Body of pancreas (tissue), 4 donors: ENCODE results near the gene ACTA1. TPM values are rescaled to one million over a fixed set of nuclear protein-coding genes. Genes with fewer than 3 reads are reported as not detected.

Source experiments
- ATAC-seq: fragments of 150-250 bp; one replicate; pipeline ENCODE4 v1.9.1; 2016
- DNase-seq, 4 donors: peaks; one replicate each; pipeline ENCODE4 v3.0.0-alpha.2; 2019
- H3K27ac ChIP-seq, 4 donors: fragments of 200-600 bp; sonication (generic); 1 replicate in 3 of 4; 2 replicates in 1 of 4; pipeline versions ENCODE4 v1.5.1 to v1.6.1; 2016 to 2019; ENCODE audit warnings: mild to moderate bottlenecking in 1 of 4, mixed read lengths in 1 of 4, moderate library complexity in 1 of 4
- H3K27me3 ChIP-seq, 2 donors: fragments of 200-600 bp; sonication (generic); one replicate each; pipeline ENCODE4 v1.6.0; 2016; ENCODE audit warnings: mild to moderate bottlenecking in 1 of 2
- H3K36me3 ChIP-seq, 2 donors: fragments of 200-600 bp; sonication (generic); replicated peaks in 1 of 2; 2 replicates each; pipeline ENCODE4 v1.5.1; 2016; ENCODE audit warnings: low read depth in 2 of 2; ENCODE audit not compliant: insufficient read depth in 1 of 2
- H3K4me1 ChIP-seq: fragments of 200-600 bp; sonication (generic); one replicate; pipeline ENCODE4 v1.6.0; 2016
- H3K4me3 ChIP-seq, 2 donors: fragments of 200-600 bp; sonication (generic); 1 replicate in 1 of 2; 2 replicates in 1 of 2; pipeline ENCODE4 v1.5.1; 2016 to 2019
- H3K9me3 ChIP-seq, 3 donors: fragments of 200-600 bp; sonication (generic); 1 replicate in 2 of 3; 2 replicates in 1 of 3; pipeline ENCODE4 v1.5.1; 2016
- POLR2A ChIP-seq, 3 donors: fragments of 450-650 bp; IDR thresholded peaks; one replicate each; pipeline ENCODE4 v1.6.1; 2016; ENCODE audit warnings: antibody characterized with exemption in 3 of 3, mild to moderate bottlenecking in 2 of 3
- WGBS, 2 donors: methylation state at CpG; one replicate each; pipeline ENCODE4 v1.1.5; 2017; 5-methylcytosine and 5-hydroxymethylcytosine counted together
- intact Hi-C: fragments of 100-400 bp; cut with DNase I; formaldehyde crosslinking; loops from one replicate; pipeline ENCODE4 v1.15.1; 2023
- total RNA-seq, 2 donors: library from RNA; depleted of rRNA; stranded (reverse); fragments of >200 nt; gene quantifications; one replicate each; pipeline ENCODE4 v1.1.0, GENCODE V29; 2016
- TF ChIP-seq, protein P1 (sequence below), 7 experiments: fragments of 450-650 bp in 4 of 7; fragments of 200-600 bp in 3 of 7; sonication (generic) in 3 of 7; IDR thresholded peaks; one replicate each; pipeline ENCODE4 v1.5.1; 2016 to 2019; ENCODE audit warnings: antibody characterized with exemption in 7 of 7

ACTA1 gene
- total RNA-seq, 2 donors from 2014 or later = 7.6 TPM; not detected in 1

DNA sequence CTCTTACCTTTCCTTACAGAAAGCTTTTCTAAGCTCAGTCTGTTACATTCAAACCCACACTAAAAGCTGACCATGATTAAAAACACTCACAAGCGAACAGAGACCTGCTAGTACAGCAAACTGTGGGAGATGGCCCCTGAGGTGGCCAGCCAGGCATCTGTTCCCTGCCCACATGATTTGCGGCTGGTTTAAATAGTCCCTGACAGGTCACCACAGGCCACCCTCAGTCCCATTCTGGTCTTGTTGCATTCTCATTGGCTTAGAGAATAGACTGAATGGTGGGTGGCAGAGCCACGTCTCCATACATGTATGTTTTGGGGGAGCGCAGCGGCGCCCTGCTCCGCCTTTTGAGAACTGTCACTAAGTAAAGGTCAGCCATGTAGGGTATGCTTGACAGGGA, 2.3 kb upstream of the ACTA1 start:
- Histone ChIP-seq H3K36me3 (peaks cover 0 to 10% of the 10 kb centered on the region in 2 donors), H3K27ac (no peak overlapping the region), H3K4me3 (no peak overlapping the region), H3K27me3 (peaks cover 5 to 29% of the 10 kb centered on the region in 2 donors), H3K4me1 (peaks cover 15% of the 10 kb centered on the region), H3K9me3 (no peaks in the 10 kb centered on the region)
- no peak for TF ChIP-seq POLR2A (IDR thresholded peaks at IDR 0.05)
- TF ChIP-seq, protein P1, sequence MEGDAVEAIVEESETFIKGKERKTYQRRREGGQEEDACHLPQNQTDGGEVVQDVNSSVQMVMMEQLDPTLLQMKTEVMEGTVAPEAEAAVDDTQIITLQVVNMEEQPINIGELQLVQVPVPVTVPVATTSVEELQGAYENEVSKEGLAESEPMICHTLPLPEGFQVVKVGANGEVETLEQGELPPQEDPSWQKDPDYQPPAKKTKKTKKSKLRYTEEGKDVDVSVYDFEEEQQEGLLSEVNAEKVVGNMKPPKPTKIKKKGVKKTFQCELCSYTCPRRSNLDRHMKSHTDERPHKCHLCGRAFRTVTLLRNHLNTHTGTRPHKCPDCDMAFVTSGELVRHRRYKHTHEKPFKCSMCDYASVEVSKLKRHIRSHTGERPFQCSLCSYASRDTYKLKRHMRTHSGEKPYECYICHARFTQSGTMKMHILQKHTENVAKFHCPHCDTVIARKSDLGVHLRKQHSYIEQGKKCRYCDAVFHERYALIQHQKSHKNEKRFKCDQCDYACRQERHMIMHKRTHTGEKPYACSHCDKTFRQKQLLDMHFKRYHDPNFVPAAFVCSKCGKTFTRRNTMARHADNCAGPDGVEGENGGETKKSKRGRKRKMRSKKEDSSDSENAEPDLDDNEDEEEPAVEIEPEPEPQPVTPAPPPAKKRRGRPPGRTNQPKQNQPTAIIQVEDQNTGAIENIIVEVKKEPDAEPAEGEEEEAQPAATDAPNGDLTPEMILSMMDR (IDR thresholded peaks at IDR 0.05) = no peak
- intact Hi-C loops = no loop called here
- ATAC-seq (no peak), DNase-seq (no peak)
- 66 to 67% methylated on average over 7 of the region's 7 CpGs for WGBS, 2 donors

DNA sequence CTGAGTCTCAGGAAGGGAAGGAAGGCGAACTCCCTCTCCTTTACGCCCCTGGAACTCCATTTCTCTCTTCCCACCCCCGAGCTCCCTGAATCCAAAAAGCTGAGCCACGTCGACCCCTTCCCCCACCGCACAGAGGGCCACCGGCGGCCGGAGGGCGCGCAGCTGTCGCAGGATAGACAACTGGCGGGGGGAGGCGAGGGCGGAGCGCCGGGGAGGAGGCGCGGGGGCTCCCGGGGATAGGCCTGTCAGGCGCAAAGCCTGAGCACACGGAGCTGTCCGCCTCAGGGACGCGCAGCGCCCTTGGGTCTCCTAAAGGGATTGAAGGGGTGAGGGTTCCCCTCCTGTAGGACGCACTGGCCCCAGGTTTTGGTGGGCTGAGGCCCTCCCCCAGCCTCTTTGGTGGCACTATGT, 752 bp upstream of the ACTA1 start:
- Histone ChIP-seq H3K9me3 (no peaks in the 10 kb centered on the region), H3K4me1 (peaks cover 21% of the 10 kb centered on the region), H3K4me3 (no peak overlapping the region), H3K36me3 (no peaks in the 10 kb centered on the region), H3K27me3 (peaks cover 6 to 42% of the 10 kb centered on the region in 2 donors), H3K27ac (no peak overlapping the region)
- no peak for TF ChIP-seq POLR2A (IDR thresholded peaks at IDR 0.05)
- TF ChIP-seq, protein P1 (IDR thresholded peaks at IDR 0.05) = no peak
- ATAC-seq = no peak
- WGBS, 2 donors = 1 to 7% methylated on average over 5 to 24 of the region's 27 CpGs
- no peak for DNase-seq
- intact Hi-C loops = no loop called here

DNA sequence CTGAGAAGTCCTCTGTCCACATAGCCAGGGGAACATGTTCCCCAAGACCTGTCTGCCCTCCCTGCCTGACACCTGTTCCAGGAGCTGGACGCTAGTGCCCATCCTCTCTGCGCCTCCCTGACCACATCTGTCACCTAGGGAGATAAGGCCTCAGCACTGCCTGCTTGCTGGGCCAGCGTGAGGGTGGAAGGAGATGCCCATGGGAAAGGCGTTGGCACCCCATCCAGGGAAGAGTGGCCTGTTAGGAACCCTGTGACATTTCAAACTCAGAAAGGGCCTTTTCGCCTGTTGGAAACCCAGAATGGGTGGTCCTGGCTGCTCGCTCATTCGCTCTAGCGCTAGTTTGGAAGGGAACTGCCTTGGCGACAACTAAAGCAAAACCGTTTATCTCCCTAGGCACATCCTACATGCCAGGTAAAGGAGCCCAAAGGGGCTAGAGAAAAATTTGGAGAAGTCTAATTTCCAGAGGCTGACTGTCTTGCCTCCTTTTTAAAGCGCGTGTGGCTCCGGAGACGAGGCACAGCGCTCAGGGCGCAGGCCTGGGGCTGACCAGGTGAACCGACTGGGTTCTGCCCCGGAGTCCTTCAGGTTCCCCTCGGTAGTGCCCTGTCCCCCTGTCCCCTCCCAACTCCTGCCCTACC, 410 bp downstream of the ACTA1 start:
- H3K9me3 ChIP-seq = no peaks in the 10 kb centered on the region
- peaks cover 6 to 46% of the 10 kb centered on the region in 2 donors for H3K27me3 ChIP-seq
- no peaks in the 10 kb centered on the region for H3K36me3 ChIP-seq
- no peak for TF ChIP-seq POLR2A (IDR thresholded peaks at IDR 0.05)
- TF ChIP-seq, protein P1 (IDR thresholded peaks at IDR 0.05) = no peak
- no peak overlapping the region for H3K27ac ChIP-seq
- no peak for DNase-seq
- intact Hi-C loops = no loop called here
- WGBS, 2 donors = 11 to 16% methylated on average over 17 to 19 of the region's 19 CpGs
- ATAC-seq = no peak
- no peak overlapping the region for H3K4me3 ChIP-seq
- peaks cover 21% of the 10 kb centered on the region for H3K4me1 ChIP-seq

DNA sequence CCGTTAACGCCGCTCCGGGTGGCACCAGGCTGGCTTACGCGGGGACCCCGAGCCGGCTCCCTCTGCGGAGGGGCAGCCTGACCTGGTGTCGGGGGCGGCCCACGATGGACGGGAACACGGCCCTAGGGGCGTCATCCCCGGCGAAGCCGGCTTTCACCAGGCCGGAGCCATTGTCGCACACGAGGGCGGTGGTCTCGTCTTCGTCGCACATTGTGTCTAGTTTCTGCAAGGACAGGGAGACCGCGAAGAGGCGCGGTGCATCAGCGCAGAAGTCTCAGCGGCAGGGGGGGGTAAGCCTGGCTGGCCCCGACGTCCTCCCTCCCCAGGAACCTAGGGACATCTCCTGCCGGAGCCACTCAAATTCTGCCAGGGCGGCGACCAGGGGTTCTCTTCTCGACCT, 989 bp downstream of the ACTA1 start:
- no peak for DNase-seq
- Histone ChIP-seq H3K27me3 (peaks cover 6 to 46% of the 10 kb centered on the region in 2 donors), H3K4me3 (no peak overlapping the region), H3K4me1 (peaks cover 21% of the 10 kb centered on the region), H3K36me3 (no peaks in the 10 kb centered on the region), H3K27ac (no peak overlapping the region), H3K9me3 (no peaks in the 10 kb centered on the region)
- 7% methylated on average over 37 of the region's 37 CpGs; no CpG with 5 or more reads in 1 of the 2 donors for WGBS, 2 donors
- ATAC-seq = no peak
- TF ChIP-seq, protein P1 (IDR thresholded peaks at IDR 0.05) = no peak
- TF ChIP-seq POLR2A (IDR thresholded peaks at IDR 0.05) = no peak
- intact Hi-C loops = no loop called here

DNA sequence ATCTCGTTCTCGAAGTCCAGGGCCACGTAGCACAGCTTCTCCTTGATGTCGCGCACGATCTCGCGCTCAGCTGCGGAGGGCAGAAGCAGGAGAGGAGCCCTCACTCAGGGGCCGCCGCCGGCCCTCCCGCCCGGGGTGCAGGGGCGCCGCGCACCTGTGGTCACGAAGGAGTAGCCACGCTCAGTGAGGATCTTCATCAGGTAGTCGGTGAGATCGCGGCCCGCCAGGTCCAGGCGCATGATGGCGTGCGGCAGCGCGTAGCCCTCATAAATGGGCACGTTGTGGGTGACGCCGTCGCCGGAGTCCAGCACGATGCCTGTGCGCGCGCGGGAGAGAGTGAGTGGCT, 1.8 kb downstream of the ACTA1 start:
- H3K27me3 ChIP-seq = peaks cover 6 to 46% of the 10 kb centered on the region in 2 donors
- WGBS, 2 donors = 3% methylated on average over 36 of the region's 38 CpGs; no CpG with 5 or more reads in 1 of the 2 donors
- no peak overlapping the region for H3K4me3 ChIP-seq
- peaks cover 21% of the 10 kb centered on the region for H3K4me1 ChIP-seq
- no peak overlapping the region for H3K27ac ChIP-seq
- intact Hi-C loops = no loop called here
- DNase-seq = no peak
- TF ChIP-seq POLR2A (IDR thresholded peaks at IDR 0.05) = no peak
- TF ChIP-seq, protein P1 (IDR thresholded peaks at IDR 0.05) = no peak
- no peaks in the 10 kb centered on the region for H3K9me3 ChIP-seq
- no peak for ATAC-seq
- no peaks in the 10 kb centered on the region for H3K36me3 ChIP-seq
